ENCODE measurements around the gene SLC28A1. TPM values are rescaled to one million over a fixed set of nuclear protein-coding genes. Genes with fewer than 3 reads are reported as not detected.
A peak's percentile ranks its signal among the peaks of the same experiment; 100 is the strongest.

SLC28A1 gene
- total RNA-seq, 2 donors from 2014 or later = not detected

DNA sequence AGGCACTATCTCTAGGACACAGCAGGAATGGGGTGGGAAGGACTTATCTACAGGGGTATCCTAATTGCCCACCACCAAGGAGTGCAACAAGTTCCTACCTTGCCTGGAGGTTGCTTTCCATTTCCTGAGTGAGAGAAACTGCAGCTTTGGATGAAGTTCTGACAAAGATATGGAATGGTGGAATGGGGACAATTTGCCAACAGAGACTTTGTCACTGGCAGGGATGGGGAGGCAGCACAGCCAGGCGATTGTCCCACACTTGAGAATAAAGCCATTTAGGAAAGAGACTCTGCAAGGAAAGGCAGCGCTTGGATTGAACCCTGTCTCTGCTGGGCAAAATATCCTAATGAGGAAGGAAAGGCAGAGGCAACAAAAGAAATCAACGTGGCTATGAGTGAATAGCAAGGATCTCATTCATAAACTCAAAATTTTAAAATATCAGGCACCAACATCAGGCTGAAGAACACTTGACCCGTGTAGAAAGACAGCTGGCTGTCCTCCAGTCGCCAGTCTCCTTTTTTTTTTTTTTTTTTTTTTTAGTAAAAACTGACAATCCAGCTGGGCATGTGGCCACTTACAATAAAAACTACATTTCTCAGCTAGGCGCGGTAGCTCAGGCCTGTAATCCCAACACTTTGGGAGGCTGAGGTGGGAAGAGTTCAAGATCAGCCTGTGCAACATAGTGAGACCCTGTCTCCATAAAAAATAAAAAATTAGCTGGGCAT, 65.5 kb downstream of the SLC28A1 start:
- intact Hi-C loops (cut with DNase I, micrococcal nuclease) = no loop called here
- ATAC-seq (no peak), DNase-seq (no peak)

DNA sequence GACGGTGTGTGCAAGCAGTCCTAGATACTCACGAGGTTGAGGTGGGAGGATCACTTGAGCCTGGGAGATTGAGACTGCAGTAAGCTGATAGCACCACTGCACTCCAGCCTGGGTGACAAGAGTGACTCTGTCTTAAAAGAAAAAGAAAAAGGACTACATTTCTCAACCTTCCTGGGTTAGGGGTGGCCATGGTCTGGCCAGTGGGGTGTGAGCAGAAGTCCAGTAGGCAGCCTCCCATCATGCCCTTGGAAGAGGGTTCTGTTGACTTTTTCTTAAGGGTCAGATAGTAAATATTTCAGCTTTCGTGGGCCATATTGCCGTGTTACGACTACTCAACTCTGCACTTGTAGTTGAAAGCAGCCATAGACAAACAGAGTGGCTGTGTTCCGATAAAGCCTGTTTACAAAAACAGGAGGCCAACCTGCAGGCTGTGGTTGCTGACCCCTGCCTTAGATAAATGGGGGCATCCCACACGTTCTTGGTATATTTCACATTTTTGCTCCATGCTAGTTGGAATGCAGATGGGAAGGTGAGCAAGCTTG, 66.2 kb downstream of the SLC28A1 start:
- intact Hi-C loops (cut with DNase I, micrococcal nuclease) = no loop called here
- DNase-seq (no peak), ATAC-seq (no peak)

DNA sequence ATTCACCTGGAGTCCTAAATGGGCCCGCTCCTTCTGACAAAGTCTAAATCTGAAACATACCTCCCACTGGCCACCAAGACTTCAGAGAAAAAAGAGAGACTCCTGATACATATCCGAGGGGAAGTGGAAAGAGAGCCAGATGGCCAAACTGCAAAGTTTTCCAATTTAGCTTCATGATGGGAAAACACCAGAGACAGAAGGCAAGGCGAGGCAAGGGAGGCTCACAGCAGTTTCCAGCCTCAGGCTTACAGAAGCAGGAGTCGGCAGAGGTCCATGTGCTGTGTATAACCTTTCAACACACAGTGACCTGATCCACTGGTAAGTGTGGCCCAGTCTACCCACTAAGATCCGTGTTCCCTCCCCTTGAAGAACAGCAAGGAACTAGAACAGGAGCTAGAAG, 67.3 kb downstream of the SLC28A1 start:
- intact Hi-C loops (cut with DNase I, micrococcal nuclease) = no loop called here
- DNase-seq (no peak), ATAC-seq (no peak)

DNA sequence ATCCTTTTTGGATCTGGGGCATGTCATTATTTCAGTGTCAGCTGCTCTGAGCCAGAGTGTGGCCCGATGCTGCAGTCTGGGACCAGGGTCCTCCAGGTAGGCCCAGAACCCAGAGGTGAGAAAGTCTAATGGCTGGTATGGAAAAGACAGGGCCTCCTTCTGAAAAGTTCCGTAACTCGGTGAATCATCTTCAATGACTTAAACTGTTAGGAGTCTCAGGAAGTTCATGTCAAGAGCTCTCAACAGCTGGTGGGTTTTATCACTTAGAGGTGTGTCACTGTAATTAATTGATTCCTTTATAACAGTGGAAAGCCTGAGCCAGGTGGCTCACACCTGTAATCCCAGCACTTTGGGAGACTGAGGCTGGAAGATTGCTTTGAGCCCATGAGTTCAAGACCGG, 68.7 kb downstream of the SLC28A1 start:
- no peak for ATAC-seq
- intact Hi-C loops (cut with DNase I, micrococcal nuclease) = no loop called here
- DNase-seq = no peak

DNA sequence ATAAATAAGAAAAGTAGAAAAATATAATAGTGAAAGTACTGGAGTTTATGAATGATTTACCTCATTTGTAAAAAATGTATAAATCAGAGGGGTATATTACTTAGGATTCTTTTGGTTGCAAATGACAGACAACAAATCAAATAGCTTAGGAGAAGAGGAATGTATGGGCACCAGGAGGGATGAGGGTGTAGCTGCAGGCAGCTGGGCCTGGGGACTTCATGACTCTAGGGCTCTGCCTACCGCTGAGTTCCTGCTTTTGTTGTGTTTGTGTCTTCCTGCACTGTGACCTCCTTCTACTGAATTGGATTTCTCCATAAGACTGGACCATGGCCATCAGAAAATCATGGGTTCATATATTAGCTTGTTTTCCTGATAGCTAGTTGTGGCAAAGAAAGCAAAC, 69.3 kb downstream of the SLC28A1 start:
- DNase-seq (no peak), ATAC-seq (no peak)
- intact Hi-C loops (cut with DNase I, micrococcal nuclease) = loop anchor here in 1 of 2 donors (2.0 kb wide), 1 partner anchor 91 kb away; no protein-coding TSS in a partner anchor

DNA sequence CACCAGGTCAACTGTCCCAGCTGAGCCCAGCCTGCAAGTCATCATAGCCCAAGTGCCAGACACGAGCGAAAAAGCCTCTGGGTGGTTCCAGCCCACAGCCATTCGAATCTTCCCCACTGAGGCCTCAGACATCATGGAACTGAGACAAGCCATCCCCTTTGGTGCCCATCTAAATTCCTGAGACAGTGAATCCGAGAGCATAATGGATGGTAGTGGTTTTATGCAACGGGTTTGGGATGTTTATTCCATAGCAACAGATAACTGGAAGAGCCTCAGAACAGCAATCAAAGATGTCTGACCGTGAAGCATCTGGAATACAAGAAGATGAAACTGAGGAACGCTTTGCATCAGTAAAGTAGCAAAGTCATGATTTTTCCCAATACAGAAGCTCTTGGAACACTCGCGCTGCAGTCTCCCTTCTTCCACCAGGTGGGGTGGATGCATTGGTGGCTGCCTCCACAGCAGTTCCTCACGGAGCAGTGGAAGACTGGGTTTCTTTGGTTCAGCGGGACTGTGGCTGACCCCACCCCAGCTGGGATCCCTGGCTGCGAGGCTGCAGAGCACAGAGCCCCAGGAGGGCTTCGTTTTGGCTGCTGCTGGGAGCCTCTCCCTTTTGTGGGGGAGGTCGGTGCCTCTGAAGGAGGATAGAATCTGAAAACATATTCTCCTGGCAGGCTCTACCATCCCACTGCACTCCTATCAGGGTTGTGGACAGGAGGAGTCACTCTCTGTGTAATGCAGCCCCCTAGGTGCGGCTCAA, 70.8 kb downstream of the SLC28A1 start:
- ATAC-seq (peak; percentile 99), DNase-seq (peak; percentile 67 to 77)
- intact Hi-C loops (cut with DNase I, micrococcal nuclease) = loop anchor here in 1 of 2 donors (2.0 kb wide), 1 partner anchor 90 kb away; no protein-coding TSS in a partner anchor

DNA sequence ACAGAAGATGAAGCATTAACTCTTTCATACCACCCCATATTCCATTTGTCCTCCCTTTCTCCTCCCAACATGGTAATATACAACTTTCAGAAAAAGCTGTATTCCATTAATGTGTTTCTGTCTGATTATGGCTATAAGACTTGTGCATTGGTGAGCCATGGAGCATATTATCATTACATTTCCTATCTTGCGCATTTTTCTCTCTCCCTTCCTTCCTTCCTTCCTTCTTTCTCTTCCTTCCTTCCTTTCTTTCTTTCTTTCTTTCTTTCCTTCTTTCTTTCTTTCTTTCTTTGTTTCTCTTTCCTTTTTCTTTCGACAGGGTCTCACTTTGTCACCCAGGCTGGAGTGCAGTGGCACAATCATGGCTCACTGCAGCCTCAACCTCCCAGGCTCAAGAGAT, 71.7 kb downstream of the SLC28A1 start:
- DNase-seq (no peak), ATAC-seq (no peak)
- intact Hi-C loops (cut with DNase I, micrococcal nuclease) = no loop called here

DNA sequence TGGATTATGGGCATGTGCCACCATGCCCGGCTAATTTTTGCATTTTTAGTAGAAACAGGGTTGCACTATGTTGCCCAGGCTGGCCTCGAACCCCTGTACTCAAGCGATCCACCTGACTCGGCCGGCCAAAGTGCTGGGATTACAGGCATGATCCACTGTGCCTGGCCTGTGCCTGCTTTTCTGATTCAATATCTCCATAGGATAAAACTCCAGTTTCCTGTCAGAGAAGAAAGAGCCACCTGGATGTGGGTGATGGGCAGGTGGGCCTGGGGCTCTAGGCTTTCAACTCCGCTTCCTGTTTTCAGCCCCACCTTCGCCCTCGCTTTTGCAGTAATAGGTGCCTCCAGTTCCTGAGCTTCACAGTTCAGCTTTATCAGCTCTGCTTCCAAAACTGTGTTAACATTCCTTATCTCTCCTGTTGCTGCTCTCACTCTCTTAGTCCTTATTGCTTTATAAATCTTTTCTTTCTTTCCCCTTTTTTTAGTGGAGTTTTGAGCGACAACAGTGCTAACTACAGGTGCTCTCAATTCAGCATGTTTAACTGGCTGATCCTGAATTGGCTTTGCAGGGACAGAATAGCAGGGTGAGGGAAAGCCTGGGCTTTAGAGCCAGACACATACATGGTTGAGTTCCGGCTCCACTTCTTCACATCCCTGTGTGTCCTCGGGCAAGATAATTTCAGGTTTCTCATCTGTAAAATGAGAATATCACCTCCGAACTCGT, 76.1 kb downstream of the SLC28A1 start:
- ATAC-seq (no peak), DNase-seq (no peak)
- intact Hi-C loops (cut with DNase I, micrococcal nuclease) = loop anchor here in 1 of 2 donors (5.0 kb wide), 1 partner anchor 102 kb away; no protein-coding TSS in a partner anchor

DNA sequence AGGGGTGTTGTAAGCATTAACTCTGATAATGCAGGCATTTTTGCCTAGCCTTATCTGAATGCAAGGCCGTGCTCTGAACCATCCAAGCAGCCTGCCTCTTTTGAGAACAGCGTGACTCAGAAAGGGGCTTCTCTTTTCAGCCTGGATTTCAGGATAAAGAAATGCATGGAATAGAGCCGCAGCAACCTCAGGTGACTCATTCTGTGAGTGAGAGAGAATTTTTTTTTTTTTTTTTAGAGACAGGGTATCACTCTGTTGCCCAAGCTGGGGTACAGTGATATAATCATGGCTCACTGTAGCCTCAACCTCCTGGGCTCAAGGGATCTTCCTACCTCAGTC, 76.6 kb downstream of the SLC28A1 start:
- intact Hi-C loops (cut with DNase I, micrococcal nuclease) = loop anchor here in 1 of 2 donors (5.0 kb wide), 1 partner anchor 101 kb away; no protein-coding TSS in a partner anchor
- DNase-seq (no peak), ATAC-seq (no peak)

DNA sequence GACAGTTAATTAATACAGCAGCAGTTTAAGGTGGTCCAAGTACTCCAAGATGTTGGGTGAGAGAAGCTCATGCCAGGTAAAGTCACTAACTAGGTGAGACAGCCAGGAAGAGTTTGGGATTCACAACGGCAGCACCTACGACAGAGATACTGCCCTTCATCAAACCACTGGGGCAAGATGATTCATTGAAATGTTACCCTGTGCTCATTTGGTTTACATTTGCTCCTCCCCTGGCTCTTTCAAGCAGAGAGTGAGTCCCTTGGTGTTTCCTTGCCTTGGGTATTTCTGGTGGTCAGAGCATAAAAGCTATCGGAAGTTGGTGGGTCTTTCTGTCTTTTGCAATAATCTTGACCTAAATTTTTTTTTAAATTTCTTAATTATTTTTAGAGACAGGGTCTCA, 77.2 kb downstream of the SLC28A1 start:
- ATAC-seq = no peak
- intact Hi-C loops (cut with DNase I, micrococcal nuclease) = loop anchor here in 1 of 2 donors (5.0 kb wide), 1 partner anchor 101 kb away; no protein-coding TSS in a partner anchor
- no peak for DNase-seq

DNA sequence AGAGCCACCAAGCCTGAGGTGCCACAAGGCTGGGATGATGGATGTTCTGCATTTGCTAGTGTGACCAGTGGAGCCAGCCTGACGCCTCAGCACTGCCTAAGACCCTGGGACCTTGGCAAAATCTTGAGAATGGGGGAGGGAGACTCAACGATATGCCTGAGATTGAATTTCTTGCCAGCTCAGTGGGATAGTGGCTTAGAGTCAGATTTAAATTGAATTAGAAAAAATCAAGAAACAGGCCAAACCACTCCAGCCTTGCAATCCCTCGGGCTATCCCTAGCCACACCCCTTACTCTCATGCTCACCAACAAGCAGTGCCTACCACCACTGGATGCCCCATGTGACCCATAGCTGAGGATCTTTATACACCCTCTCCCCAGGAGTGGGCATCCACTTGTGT, 78.5 kb downstream of the SLC28A1 start:
- no peak for DNase-seq
- no peak for ATAC-seq
- intact Hi-C loops (cut with DNase I, micrococcal nuclease) = loop anchor here in 1 of 2 donors (5.0 kb wide), 1 partner anchor 99 kb away; no protein-coding TSS in a partner anchor

DNA sequence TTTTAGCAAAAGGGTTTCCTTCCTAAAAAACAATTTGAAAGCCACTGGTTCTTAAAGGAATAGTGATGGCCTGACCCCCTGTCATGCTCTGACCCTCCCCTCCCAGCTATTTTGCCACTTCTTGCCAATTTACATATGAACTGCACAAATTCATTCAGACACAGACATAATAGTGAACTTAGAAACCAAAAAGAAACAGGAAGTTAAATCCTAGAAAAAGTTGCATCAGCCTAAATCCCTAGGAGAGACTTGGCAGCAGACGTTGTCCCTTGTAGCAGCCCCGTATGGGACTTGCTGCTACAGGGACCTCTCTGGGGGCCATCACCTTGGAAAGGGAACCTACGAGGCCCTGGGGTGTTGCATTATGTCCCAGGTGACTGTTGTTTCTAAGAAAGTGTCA, 82.9 kb downstream of the SLC28A1 start:
- intact Hi-C loops (cut with DNase I, micrococcal nuclease) = no loop called here
- no peak for ATAC-seq
- DNase-seq = no peak

DNA sequence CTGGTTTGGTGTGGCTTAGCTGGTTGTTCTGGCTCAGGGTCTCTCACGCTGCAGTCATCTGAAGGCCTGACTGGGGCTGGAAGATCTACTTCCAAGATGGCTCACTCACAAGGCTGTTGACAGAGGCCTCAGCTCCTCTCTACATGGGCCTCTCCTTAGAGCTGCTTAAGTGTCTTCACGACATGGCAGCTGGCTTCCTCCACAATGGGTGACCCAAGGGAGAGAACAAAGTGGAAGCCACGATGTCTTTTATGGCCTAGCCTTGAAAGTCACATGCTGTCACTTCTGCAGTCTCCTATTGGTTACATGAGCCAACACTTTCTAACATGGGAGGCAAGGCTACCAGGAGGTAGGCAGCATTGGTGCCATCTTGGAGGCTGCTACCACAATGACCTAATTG, 83.8 kb downstream of the SLC28A1 start:
- intact Hi-C loops (cut with DNase I, micrococcal nuclease) = no loop called here
- no peak for DNase-seq
- ATAC-seq = no peak

DNA sequence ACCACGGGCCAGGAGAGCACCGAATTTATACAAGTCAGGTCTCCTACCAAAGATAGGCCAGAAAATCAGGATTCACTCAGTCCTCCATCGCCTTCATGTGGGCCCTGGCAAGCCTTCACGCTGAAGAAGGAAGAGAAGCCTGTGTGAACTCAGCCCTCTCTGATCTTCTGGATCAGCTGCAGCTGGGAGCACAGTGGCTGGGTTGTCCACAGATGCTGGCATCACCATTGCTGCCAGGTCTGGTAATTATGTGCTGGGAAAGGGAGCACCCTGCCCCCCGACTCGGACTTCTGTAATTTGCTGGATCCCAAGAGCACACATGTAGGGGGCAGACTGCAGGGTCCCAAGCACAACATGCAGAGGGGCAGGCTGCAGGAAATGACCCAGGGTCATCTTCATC, 84.8 kb downstream of the SLC28A1 start:
- intact Hi-C loops (cut with DNase I, micrococcal nuclease) = no loop called here
- DNase-seq = no peak

DNA sequence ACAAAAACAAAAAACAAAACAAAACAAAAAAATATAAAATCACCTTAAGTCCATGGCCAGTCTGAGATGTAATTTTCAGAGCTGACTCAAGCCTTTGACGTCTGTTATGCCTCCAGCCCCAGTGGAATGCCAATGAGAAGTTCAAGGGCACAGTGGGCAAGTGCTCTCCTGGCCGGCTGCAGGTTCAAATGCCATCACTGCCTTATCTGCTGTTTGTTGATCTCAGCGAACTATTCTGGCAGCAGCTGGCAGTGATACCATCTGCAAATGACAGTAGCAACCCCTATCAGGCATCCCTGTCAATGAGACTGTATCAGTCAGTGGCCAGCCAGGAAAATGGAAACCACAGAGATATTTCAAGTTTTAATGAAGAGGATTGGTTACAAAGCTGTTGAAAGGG, 86.4 kb downstream of the SLC28A1 start:
- no peak for DNase-seq
- intact Hi-C loops (cut with DNase I, micrococcal nuclease) = no loop called here
- no peak for ATAC-seq

More for the DNA sequence above, 84.8 kb downstream of the SLC28A1 start:
- no peak for ATAC-seq

DNA sequence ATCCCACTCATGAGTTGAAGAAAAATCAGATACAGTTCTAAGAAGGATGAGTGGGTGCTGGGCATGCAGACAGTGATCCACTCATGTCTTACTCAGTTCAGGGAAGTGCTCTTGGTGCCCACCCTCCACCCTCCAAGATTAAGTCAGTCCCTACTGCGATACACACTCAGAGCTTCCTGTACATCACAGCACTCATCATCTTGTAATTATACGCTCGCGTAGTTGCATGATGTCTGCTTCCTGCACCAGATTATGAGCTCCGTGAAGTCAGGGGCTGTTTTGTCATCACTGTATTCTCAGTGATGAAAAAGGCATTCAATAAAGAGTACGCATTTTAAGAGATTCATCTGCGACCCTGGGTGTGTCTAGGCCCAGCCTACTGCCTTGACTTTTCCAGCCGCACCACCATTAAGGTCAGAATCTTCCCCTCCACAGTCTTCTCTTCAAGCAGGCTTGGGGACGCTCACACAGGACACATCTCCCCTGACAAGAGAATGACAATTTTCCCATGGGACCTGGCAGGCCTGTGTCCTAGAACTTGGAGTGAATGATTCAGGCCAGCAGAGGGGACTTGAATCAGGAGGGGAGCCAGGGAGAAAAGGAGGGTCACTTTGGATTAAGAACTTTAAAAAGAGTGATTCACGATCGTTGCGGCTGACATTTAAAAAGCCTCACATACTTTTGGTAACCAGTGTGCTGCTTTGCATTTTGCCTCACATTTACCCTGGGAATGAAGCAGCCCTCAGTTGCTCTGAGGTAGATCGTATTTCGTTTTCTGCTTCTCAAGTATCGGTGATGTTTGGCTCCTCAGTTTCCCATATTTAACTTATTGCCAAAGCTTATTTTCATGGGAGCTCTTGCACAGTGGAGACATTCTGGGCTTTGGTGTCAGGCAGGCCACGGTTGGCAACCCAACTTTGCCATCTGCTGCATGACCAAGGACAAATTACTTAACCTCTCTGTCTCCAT, 89.3 kb downstream of the SLC28A1 start:
- DNase-seq (no peak), ATAC-seq (no peak)
- intact Hi-C loops (cut with DNase I, micrococcal nuclease) = no loop called here

DNA sequence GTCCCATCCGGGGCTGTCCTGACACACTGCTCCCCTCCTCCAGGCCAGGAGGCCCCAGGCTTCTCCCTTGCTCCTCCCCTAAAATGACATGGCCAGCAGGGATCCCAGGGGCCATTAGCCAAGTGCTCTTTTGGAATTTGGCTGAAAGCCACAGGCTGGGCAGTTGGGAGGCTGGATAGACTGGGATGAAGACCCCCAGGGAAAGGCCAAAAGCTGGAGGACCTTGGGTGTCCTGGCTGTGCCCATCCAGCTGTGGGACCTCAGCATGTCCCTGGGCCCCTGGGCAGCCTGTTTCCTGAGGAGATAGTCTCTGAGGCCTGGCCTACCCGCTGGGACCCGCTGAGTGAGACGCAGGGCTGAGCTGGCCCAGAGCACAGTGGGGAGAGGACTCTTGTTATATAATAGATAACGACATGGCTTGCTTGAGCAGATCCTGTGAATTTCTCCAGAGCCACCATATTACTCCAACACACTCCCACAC, 91.4 kb downstream of the SLC28A1 start:
- no peak for DNase-seq
- intact Hi-C loops (cut with DNase I, micrococcal nuclease) = no loop called here
- no peak for ATAC-seq

DNA sequence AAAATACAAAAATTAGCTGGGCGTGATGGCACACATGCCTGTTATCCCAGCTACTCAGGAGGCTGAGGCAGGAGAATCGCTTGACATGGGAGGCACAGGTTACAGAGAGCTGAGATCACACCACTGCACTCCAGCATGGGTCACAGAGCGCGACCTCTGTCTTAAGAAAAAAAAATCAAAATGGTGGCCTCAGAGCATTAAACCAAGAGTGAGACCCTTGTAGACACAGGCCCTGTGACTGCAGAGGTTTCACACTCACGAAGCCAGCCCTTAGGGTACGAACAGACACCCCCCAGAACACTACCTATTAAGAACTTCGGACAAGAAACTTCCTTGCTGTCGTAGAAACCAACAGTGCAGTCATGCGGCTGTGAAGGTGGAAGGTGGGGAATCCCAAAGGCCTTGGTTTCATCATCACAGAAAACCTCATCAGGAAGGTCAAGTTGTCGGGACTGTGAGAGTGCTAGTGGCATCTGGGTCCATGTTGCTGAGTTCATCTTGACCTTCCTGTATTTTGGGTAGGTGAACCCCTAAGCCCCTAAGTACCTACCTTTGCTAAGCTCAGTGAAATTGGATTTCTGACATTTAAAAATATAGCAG, 92.4 kb downstream of the SLC28A1 start:
- DNase-seq (no peak), ATAC-seq (no peak)
- intact Hi-C loops (cut with DNase I, micrococcal nuclease) = no loop called here
